ENCODE measurements around the gene SMIM27.

- TF ChIP-seq CTCF (IDR thresholded peaks at IDR 0.05) (no peak), NR1H2 (CRISPR knock-in tag; IDR thresholded peaks at IDR 0.05) (no peak), ATF2 (CRISPR knock-in tag; IDR thresholded peaks at IDR 0.05; ENCODE audit: borderline replicate concordance, low read depth) (no peak), TEAD4 (CRISPR knock-in tag; IDR thresholded peaks at IDR 0.05) (no peak), SP1 (CRISPR knock-in tag; conservative IDR thresholded peaks at IDR 0.05) (no peak), CREB1 (CRISPR knock-in tag; IDR thresholded peaks at IDR 0.05) (no peak), CREM (CRISPR knock-in tag; IDR thresholded peaks at IDR 0.05) (no peak), ERG (CRISPR knock-in tag; IDR thresholded peaks at IDR 0.05) (no peak), NR2C2 (CRISPR knock-in tag; IDR thresholded peaks at IDR 0.05) (no peak), MAX (CRISPR knock-in tag; IDR thresholded peaks at IDR 0.05) (no peak), TP53 (CRISPR knock-in tag; IDR thresholded peaks at IDR 0.05) (no peak), CBFB (CRISPR knock-in tag; IDR thresholded peaks at IDR 0.05; ENCODE audit: low read depth) (no peak), IRF1 (CRISPR knock-in tag; IDR thresholded peaks at IDR 0.05) (no peak), OVOL2 (CRISPR knock-in tag; IDR thresholded peaks at IDR 0.05; ENCODE audit: borderline replicate concordance) (no peak)
Measured at GRCh38 chr9:32554591-32554990, 2.5 kb downstream of the SMIM27 start.

Measured in WTC11 (cell line).